Right lobe of liver (tissue), 4 donors: ENCODE data around the gene TBC1D19.

ENCODE experiments used
- POLR2A ChIP-seq: fragments of 450-650 bp; IDR thresholded peaks from one replicate; pipeline ENCODE4 v1.6.1; 2017; ENCODE audit warnings: antibody characterized with exemption, mild to moderate bottlenecking
- TF ChIP-seq, protein P1 (sequence below), 4 donors: fragments of 200-600 bp in 3 of 4; fragments of 450-650 bp in 1 of 4; IDR thresholded peaks; one replicate each; pipeline versions ENCODE4 v1.5.1 to v1.8.0; 2016 to 2022; ENCODE audit warnings: antibody characterized with exemption in 4 of 4, mild to moderate bottlenecking in 2 of 4
- donor health status: DM: no; HTN: no; CAD: no.
- donor health status: DM: no; HTN: no; CAD: no.
- donor health status: DM: no; HTN: yes; CAD: no.

DNA sequence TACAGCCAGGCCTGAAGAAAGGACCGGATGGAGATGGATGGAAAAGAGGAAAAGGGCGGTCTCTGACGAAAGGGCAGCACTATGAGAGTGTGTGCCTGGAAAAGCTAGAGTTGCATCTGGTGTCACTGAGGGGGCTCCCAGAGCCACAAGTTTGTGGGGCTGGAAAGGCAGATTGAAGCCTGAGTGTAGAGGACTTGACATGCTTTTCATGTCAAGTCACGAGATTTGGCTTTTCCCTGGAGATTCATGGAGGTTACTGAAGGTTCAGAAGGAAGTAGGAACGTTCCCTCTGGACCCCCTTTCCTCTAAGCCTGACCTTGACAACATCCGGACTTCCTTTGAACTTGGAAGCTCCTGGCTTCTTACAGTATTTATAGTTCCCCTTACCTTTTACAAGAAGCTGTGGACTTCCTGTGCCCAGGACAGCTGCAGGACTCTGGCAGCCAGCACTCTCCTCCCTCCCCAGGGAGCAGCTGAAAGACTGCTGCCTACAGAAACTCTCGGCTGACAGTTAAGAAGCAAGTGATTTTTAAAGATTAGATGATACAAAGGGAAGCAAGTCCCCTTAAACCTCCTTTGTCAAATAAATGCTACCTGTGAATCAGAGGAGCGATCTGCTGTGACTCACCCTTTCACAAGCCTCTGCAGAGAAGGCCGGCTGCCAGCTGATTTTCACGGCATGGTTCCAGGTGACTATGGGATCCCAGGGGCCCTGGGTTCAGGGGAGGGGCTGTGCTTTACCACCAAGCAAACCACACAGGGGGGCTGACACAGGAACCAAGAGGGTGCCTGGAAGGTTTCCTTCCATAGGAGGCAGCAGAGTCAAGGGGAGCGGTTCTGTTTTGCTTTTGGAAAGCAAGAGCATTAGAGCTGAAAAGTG is 203.8 kb downstream of the TBC1D19 start:
- TF ChIP-seq, protein P1, sequence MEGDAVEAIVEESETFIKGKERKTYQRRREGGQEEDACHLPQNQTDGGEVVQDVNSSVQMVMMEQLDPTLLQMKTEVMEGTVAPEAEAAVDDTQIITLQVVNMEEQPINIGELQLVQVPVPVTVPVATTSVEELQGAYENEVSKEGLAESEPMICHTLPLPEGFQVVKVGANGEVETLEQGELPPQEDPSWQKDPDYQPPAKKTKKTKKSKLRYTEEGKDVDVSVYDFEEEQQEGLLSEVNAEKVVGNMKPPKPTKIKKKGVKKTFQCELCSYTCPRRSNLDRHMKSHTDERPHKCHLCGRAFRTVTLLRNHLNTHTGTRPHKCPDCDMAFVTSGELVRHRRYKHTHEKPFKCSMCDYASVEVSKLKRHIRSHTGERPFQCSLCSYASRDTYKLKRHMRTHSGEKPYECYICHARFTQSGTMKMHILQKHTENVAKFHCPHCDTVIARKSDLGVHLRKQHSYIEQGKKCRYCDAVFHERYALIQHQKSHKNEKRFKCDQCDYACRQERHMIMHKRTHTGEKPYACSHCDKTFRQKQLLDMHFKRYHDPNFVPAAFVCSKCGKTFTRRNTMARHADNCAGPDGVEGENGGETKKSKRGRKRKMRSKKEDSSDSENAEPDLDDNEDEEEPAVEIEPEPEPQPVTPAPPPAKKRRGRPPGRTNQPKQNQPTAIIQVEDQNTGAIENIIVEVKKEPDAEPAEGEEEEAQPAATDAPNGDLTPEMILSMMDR (IDR thresholded peaks at IDR 0.05): peak; percentile 29 to 43 (median 36)
- TF ChIP-seq POLR2A: no peak
